Prostate gland (tissue), 2 donors: ENCODE data around the gene MCM3AP. TPM values are rescaled to one million over a fixed set of nuclear protein-coding genes. Genes with fewer than 3 reads are reported as not detected.
A peak's percentile ranks its signal among the peaks of the same experiment; 100 is the strongest.

Experiments
- DNase-seq: peaks from one replicate; pipeline ENCODE4 v3.0.0-alpha.2; 2019; ENCODE audit warnings: low spot score
- H3K27ac ChIP-seq, 2 donors: fragments of 200-600 bp; sonication (generic); 2 replicates each; pipeline ENCODE4 v1.5.1; 2017 to 2019
- H3K27me3 ChIP-seq: fragments of 200-600 bp; sonication (generic); replicated peaks from 2 replicates; pipeline ENCODE4 v1.5.1; 2019; ENCODE audit not compliant: insufficient read depth
- H3K36me3 ChIP-seq, 2 donors: fragments of 200-600 bp; sonication (generic); 1 replicate in 1 of 2; 2 replicates in 1 of 2; pipeline versions ENCODE4 v1.5.1 to v1.8.1; 2017 to 2019
- H3K4me1 ChIP-seq: fragments of 200-600 bp; sonication (generic); replicated peaks from 2 replicates; pipeline ENCODE4 v1.5.1; 2019
- H3K4me3 ChIP-seq, 2 donors: fragments of 200-600 bp; sonication (generic); 2 replicates each; pipeline ENCODE4 v1.5.1; 2017 to 2019
- H3K9me3 ChIP-seq: fragments of 200-600 bp; sonication (generic); 2 replicates; pipeline ENCODE4 v1.5.1; 2017
- CTCF ChIP-seq, 4 experiments: fragments of 200-600 bp in 2 of 4; fragments of 450-650 bp in 2 of 4; sonication (generic) in 2 of 4; IDR thresholded peaks; 1 replicate in 3 of 4; 2 replicates in 1 of 4; pipeline ENCODE4 v1.5.1; 2016 to 2019; ENCODE audit warnings: antibody characterized with exemption in 4 of 4, mild to moderate bottlenecking in 2 of 4, moderate library complexity in 2 of 4
- POLR2A ChIP-seq: fragments of 450-650 bp; IDR thresholded peaks from one replicate; pipeline ENCODE4 v1.6.1; 2016; ENCODE audit warnings: antibody characterized with exemption, mild to moderate bottlenecking
- POLR2AphosphoS5 ChIP-seq: sonication (generic); formaldehyde crosslinking; IDR thresholded peaks from one replicate; pipeline ENCODE4 v1.6.1; 2017; ENCODE audit warnings: antibody characterized with exemption
- WGBS: methylation state at CpG from one replicate; pipeline ENCODE4 v1.1.5; 2018; 5-methylcytosine and 5-hydroxymethylcytosine counted together
- intact Hi-C: fragments of 100-400 bp; cut with DNase I; formaldehyde crosslinking; loops from one replicate; pipeline ENCODE4 v1.14.2; 2022
- total RNA-seq, 2 donors: library from RNA; depleted of rRNA; stranded (reverse); fragments of >200 nt; gene quantifications; one replicate each; pipeline ENCODE4 v1.1.0, GENCODE V29; 2016

MCM3AP gene
- total RNA-seq, 2 donors from 2014 or later: 107 to 120 TPM

GRCh38 chr21:46327711-46328110 lies 42.3 kb upstream of the MCM3AP start:
- no peak for DNase-seq
- WGBS: 81% methylated on average over 4 of the region's 4 CpGs
- no peak overlapping the region for H3K4me3 ChIP-seq
- peaks cover 4% of the 10 kb centered on the region for H3K4me1 ChIP-seq
- no peaks in the 10 kb centered on the region for H3K27me3 ChIP-seq
- intact Hi-C loops: loop anchor here (5.0 to 10.0 kb wide), 4 partner anchors 100 to 353 kb away; partner anchors contain the start of genes DIP2A, FTCD and LSS
- no peak for TF ChIP-seq POLR2A
- no peak for TF ChIP-seq POLR2AphosphoS5
- TF ChIP-seq CTCF (IDR thresholded peaks at IDR 0.05): no peak
- no peak overlapping the region for H3K27ac ChIP-seq
- H3K36me3 ChIP-seq: no peaks in the 10 kb centered on the region
- H3K9me3 ChIP-seq: no peaks in the 10 kb centered on the region

DNA sequence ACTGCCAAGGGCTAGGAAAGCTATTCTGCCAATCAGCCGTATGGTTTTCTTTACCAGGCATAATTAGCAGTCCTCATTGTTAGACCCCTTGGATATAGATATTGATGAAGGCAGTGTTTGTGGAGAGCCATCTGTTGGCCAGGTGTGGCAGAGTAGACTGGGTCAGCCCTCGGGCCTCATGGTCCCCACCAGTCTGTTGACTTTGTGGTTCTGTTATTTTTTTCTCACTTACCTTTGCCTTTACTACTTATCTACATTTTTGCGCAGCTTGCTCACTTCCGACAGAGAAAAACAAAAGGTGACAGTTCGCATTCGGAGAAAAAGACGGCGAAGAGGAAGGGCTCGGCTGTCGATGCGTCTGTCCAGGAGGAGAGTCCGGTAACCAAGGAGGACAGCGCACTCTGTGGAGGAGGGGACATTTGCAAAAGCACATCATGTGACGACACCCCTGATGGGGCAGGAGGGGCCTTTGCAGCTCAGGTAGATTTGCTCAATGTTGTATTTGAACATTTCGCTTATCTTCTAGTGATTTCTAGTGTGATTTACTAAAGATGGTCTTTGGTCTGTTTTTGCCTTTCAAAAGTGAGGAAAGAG lies 40.8 kb upstream of the MCM3AP start:
- TF ChIP-seq POLR2AphosphoS5 (no peak), POLR2A (no peak), CTCF (IDR thresholded peaks at IDR 0.05) (no peak)
- no peaks in the 10 kb centered on the region for H3K27me3 ChIP-seq
- no peak for DNase-seq
- no peak overlapping the region for H3K4me3 ChIP-seq
- WGBS: 89% methylated on average over 15 of the region's 15 CpGs
- H3K36me3 ChIP-seq: no peaks in the 10 kb centered on the region
- H3K9me3 ChIP-seq: no peaks in the 10 kb centered on the region
- intact Hi-C loops: loop anchor here (5.0 to 10.0 kb wide), 4 partner anchors 99 to 351 kb away; partner anchors contain the start of genes DIP2A, FTCD and LSS
- peaks cover 12% of the 10 kb centered on the region for H3K4me1 ChIP-seq
- H3K27ac ChIP-seq: no peak overlapping the region

GRCh38 chr21:46325073-46325912 lies 39.9 kb upstream of the MCM3AP start:
- Histone ChIP-seq H3K4me1 (peaks cover 12% of the 10 kb centered on the region), H3K36me3 (no peaks in the 10 kb centered on the region), H3K27me3 (no peaks in the 10 kb centered on the region), H3K9me3 (no peaks in the 10 kb centered on the region), H3K27ac (peak overlapping the region; percentile 96 to 99), H3K4me3 (peak overlapping the region; percentile 95 to 100)
- intact Hi-C loops: loop anchor here (5.0 to 10.0 kb wide), 4 partner anchors 98 to 350 kb away; partner anchors contain the start of genes DIP2A, FTCD and LSS
- peak; percentile 46 for DNase-seq
- no peak for TF ChIP-seq POLR2AphosphoS5
- peak in 3 of 4 experiments; percentile 11 to 42 (median 34) for TF ChIP-seq CTCF (IDR thresholded peaks at IDR 0.05)
- 7% methylated on average over 39 of the region's 43 CpGs for WGBS

GRCh38 chr21:46324390-46325072 lies 39.1 kb upstream of the MCM3AP start:
- peaks cover 12% of the 10 kb centered on the region for H3K4me1 ChIP-seq
- peak; percentile 80 for DNase-seq
- 1% methylated on average over 16 of the region's 98 CpGs for WGBS
- peak overlapping the region; percentile 95 to 100 for H3K4me3 ChIP-seq
- no peaks in the 10 kb centered on the region for H3K9me3 ChIP-seq
- peak overlapping the region; percentile 96 to 99 for H3K27ac ChIP-seq
- H3K36me3 ChIP-seq: no peaks in the 10 kb centered on the region
- intact Hi-C loops: loop anchor here (5.0 to 10.0 kb wide), 5 partner anchors 37 to 350 kb away; partner anchors contain the start of genes DIP2A, FTCD, LSS and MCM3AP
- TF ChIP-seq CTCF (IDR thresholded peaks at IDR 0.05) (peak in 1 of 4 experiments; percentile 6), POLR2AphosphoS5 (no peak), POLR2A (peak; percentile 68)
- H3K27me3 ChIP-seq: no peaks in the 10 kb centered on the region
